ENCODE data around the gene KIAA1755.

GRCh38 chr20:38247166-38247509 lies 13.4 kb downstream of the KIAA1755 start:
- no peak for TF ChIP-seq CTCF (IDR thresholded peaks at IDR 0.05)
- no peak for TF ChIP-seq POLR2A (IDR thresholded peaks at IDR 0.05)
